IPS-NIHi11 (cell line): Measurements from ENCODE around the gene WTAP.
"Not testable (repeated sequence)": the region's sequence is repeated elsewhere in the genome, so short reads cannot be mapped to it uniquely, and the experiment has no call there.

Source experiments
- DNase-seq: peaks from one replicate; pipeline ENCODE4 v3.0.0; 2012; ENCODE audit warnings: mixed read lengths, low spot score

Gene WTAP

GRCh38 chr6:159693894-159694545 is 33.3 kb upstream of the WTAP start:
- no peak for DNase-seq

- no peak for DNase-seq
Measured at GRCh38 chr6:159695984-159696383, 31.3 kb upstream of the WTAP start.

GRCh38 chr6:159700970-159701369 is 26.3 kb upstream of the WTAP start:
- DNase-seq = no peak

- no peak for DNase-seq
Measured at GRCh38 chr6:159701413-159701999, 25.8 kb upstream of the WTAP start.

- not testable (repeated sequence) for DNase-seq
Measured at GRCh38 chr6:159710603-159711002, 16.7 kb upstream of the WTAP start.

GRCh38 chr6:159712389-159712788 is 14.9 kb upstream of the WTAP start:
- DNase-seq = not testable (repeated sequence)

GRCh38 chr6:159713984-159714383 is 13.3 kb upstream of the WTAP start:
- DNase-seq = no peak

GRCh38 chr6:159714404-159714803 is 12.9 kb upstream of the WTAP start:
- no peak for DNase-seq

GRCh38 chr6:159715166-159715565 is 12.1 kb upstream of the WTAP start:
- no peak for DNase-seq

GRCh38 chr6:159715605-159716004 is 11.7 kb upstream of the WTAP start:
- DNase-seq = no peak

GRCh38 chr6:159716247-159717096 is 10.8 kb upstream of the WTAP start:
- DNase-seq = no peak

GRCh38 chr6:159718634-159719033 is 8.7 kb upstream of the WTAP start:
- no peak for DNase-seq

- DNase-seq = no peak
Measured at GRCh38 chr6:159719287-159719686, 8.0 kb upstream of the WTAP start.

- DNase-seq = peak; percentile 59
Measured at GRCh38 chr6:159720708-159721107, 6.6 kb upstream of the WTAP start.

GRCh38 chr6:159721981-159722380 is 5.3 kb upstream of the WTAP start:
- not testable (repeated sequence) for DNase-seq

GRCh38 chr6:159722655-159723054 is 4.7 kb upstream of the WTAP start:
- no peak for DNase-seq

- no peak for DNase-seq
Measured at GRCh38 chr6:159723259-159723658, 4.0 kb upstream of the WTAP start.

- DNase-seq = no peak
Measured at GRCh38 chr6:159724778-159725177, 2.5 kb upstream of the WTAP start.

- not testable (repeated sequence) for DNase-seq
Measured at GRCh38 chr6:159725208-159725607, 2.1 kb upstream of the WTAP start.

- DNase-seq = no peak
Measured at GRCh38 chr6:159726255-159726917, 920 bp upstream of the WTAP start.

- DNase-seq = no peak
Measured at GRCh38 chr6:159727717-159728445, 575 bp downstream of the WTAP start.

- DNase-seq = no peak
Measured at GRCh38 chr6:159728531-159728964, 1.2 kb downstream of the WTAP start.
